ENCODE data around the gene MAGI2. TPM values are rescaled to one million over a fixed set of nuclear protein-coding genes. Genes with fewer than 3 reads are reported as not detected.

The MAGI2 gene
- total RNA-seq, 1 donor from 2014 or later = 64.2 TPM

DNA sequence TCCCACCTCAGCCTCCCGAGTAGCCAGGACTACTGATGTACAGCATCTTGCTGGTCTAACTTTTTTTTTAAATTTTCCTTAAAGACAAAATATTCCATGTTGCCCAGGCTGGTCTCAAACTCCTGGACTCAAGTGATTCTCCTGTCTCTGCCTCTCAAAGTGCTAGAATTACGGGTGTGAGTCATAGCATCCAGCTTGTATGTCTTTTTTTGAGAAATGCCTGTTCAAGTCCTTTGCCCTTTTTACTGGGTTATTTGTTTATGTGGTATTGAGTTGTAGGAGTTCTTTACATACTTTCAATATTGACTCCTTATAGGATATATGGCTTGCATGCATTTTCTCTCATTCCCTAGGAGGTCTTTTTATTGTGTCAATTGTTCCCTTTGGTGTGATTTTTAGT, 486.4 kb downstream of the MAGI2 start:
- H3K4me1 Mint-ChIP-seq (ENCODE audit: low read depth, unreplicated experiment) = peaks cover 5% of the 10 kb centered on the region
- no peak for DNase-seq
- no peaks in the 10 kb centered on the region for H3K36me3 Mint-ChIP-seq (ENCODE audit: unreplicated experiment)
- peaks cover 4% of the 10 kb centered on the region for H3K27me3 Mint-ChIP-seq (ENCODE audit: unreplicated experiment)
- H3K27ac Mint-ChIP-seq (ENCODE audit: unreplicated experiment) = no peak overlapping the region
- TF ChIP-seq, protein P1, sequence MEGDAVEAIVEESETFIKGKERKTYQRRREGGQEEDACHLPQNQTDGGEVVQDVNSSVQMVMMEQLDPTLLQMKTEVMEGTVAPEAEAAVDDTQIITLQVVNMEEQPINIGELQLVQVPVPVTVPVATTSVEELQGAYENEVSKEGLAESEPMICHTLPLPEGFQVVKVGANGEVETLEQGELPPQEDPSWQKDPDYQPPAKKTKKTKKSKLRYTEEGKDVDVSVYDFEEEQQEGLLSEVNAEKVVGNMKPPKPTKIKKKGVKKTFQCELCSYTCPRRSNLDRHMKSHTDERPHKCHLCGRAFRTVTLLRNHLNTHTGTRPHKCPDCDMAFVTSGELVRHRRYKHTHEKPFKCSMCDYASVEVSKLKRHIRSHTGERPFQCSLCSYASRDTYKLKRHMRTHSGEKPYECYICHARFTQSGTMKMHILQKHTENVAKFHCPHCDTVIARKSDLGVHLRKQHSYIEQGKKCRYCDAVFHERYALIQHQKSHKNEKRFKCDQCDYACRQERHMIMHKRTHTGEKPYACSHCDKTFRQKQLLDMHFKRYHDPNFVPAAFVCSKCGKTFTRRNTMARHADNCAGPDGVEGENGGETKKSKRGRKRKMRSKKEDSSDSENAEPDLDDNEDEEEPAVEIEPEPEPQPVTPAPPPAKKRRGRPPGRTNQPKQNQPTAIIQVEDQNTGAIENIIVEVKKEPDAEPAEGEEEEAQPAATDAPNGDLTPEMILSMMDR (IDR thresholded peaks at IDR 0.05; ENCODE audit: partially characterized antibody, unreplicated experiment) = no peak
- no peaks in the 10 kb centered on the region for H3K9me3 Mint-ChIP-seq (ENCODE audit: unreplicated experiment)
- no peak overlapping the region for H3K4me3 Mint-ChIP-seq (ENCODE audit: unreplicated experiment)

DNA sequence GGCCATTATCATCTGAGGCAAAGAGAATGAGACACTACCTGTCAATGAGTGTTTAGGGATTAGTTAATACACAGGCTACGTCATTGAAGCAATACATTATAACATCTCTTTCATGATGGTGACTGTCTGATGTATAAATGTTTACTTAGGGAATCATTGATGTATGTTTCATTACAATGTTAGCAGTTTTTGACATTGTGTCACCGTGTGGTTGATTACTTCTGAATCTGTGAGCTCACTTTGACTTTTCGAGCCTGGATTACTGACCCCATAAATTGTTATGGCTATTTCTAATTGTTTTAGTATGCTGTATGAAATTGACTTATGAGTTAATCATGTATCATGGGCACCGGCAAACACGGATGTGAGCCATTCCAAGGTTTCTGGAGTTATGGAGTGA, 494.0 kb downstream of the MAGI2 start:
- no peaks in the 10 kb centered on the region for H3K9me3 Mint-ChIP-seq (ENCODE audit: unreplicated experiment)
- no peak overlapping the region for H3K27ac Mint-ChIP-seq (ENCODE audit: unreplicated experiment)
- H3K27me3 Mint-ChIP-seq (ENCODE audit: unreplicated experiment) = no peaks in the 10 kb centered on the region
- no peaks in the 10 kb centered on the region for H3K36me3 Mint-ChIP-seq (ENCODE audit: unreplicated experiment)
- no peak for DNase-seq
- TF ChIP-seq, protein P1 (IDR thresholded peaks at IDR 0.05; ENCODE audit: partially characterized antibody, unreplicated experiment) = no peak
- no peak overlapping the region for H3K4me3 Mint-ChIP-seq (ENCODE audit: unreplicated experiment)
- peaks cover 3% of the 10 kb centered on the region for H3K4me1 Mint-ChIP-seq (ENCODE audit: low read depth, unreplicated experiment)

DNA sequence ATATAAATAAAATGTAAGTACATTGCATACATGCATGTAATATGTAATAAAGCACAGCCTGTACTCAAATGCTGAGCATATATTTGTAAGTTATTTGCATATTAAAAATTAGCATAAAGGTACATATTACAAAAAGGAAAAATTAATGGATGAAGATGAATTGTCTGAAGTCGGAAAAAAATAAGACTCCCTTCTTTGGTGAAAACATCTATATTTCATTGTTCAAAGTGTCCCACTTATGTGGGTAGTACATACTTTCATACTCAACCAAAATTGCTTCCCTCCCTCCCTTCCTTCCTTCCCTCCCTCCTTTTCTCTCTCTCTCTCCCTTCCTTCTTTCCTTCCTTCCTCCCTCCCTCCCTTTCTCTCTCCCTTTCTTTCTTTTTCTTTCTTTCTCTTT, 498.1 kb downstream of the MAGI2 start:
- no peak overlapping the region for H3K4me3 Mint-ChIP-seq (ENCODE audit: unreplicated experiment)
- no peak for DNase-seq
- H3K27ac Mint-ChIP-seq (ENCODE audit: unreplicated experiment) = no peak overlapping the region
- H3K36me3 Mint-ChIP-seq (ENCODE audit: unreplicated experiment) = no peaks in the 10 kb centered on the region
- peaks cover 12% of the 10 kb centered on the region for H3K4me1 Mint-ChIP-seq (ENCODE audit: low read depth, unreplicated experiment)
- H3K9me3 Mint-ChIP-seq (ENCODE audit: unreplicated experiment) = peaks cover 2% of the 10 kb centered on the region
- no peaks in the 10 kb centered on the region for H3K27me3 Mint-ChIP-seq (ENCODE audit: unreplicated experiment)
- TF ChIP-seq, protein P1 (IDR thresholded peaks at IDR 0.05; ENCODE audit: partially characterized antibody, unreplicated experiment) = no peak

DNA sequence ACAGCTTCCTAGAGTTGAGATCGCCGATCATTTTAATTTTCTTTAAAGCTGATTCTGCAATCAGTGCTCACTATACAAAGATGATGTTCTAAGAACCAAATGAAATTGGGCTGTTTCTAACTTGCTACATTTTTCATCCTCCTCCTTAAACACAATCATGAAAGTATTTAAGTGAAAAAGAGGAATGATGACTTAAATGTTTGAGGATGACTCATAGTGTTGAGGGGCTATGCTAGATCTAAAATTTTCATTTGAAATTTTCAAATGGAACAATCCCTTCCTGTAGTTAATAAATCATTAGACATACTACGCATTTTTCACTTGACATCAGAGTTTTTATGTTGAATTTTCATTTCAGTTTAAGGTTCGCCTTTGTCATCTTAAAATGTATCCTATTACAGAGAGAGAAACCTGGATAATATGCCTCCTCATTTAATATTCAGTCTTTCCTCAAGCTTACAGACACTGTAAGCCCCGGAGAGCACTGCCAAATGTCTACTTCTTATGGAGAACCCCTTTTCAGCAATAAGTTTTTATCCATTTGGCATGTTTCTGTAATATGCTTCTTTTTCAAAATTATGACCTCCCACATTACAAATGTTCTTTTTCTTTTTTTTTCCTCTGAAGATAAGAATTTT, 499.6 kb downstream of the MAGI2 start:
- H3K27me3 Mint-ChIP-seq (ENCODE audit: unreplicated experiment) = no peaks in the 10 kb centered on the region
- no peak overlapping the region for H3K27ac Mint-ChIP-seq (ENCODE audit: unreplicated experiment)
- TF ChIP-seq, protein P1 (IDR thresholded peaks at IDR 0.05; ENCODE audit: partially characterized antibody, unreplicated experiment) = no peak
- no peaks in the 10 kb centered on the region for H3K36me3 Mint-ChIP-seq (ENCODE audit: unreplicated experiment)
- H3K9me3 Mint-ChIP-seq (ENCODE audit: unreplicated experiment) = peaks cover 2% of the 10 kb centered on the region
- peaks cover 12% of the 10 kb centered on the region for H3K4me1 Mint-ChIP-seq (ENCODE audit: low read depth, unreplicated experiment)
- H3K4me3 Mint-ChIP-seq (ENCODE audit: unreplicated experiment) = no peak overlapping the region
- no peak for DNase-seq

DNA sequence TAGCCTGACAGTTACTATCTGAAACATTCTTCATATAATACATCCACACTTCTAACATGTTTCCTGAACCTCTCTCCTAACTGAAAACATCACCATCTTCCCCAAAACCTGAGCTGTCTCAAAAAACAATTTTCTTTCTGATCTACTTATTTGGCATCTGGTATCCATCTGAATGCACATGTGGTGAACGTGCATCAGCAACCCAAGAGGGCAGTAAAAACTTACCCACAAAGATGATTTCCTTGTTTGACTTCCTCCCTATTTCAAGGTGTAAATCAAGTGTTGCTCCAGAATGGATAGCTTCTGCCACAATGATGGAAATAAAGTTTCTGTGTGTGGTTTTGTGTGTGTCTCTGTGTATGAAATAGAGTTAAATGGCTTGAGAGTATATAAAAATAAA, 500.4 kb downstream of the MAGI2 start:
- Mint-ChIP-seq H3K4me3 (ENCODE audit: unreplicated experiment) (no peak overlapping the region), H3K27ac (ENCODE audit: unreplicated experiment) (no peak overlapping the region), H3K36me3 (ENCODE audit: unreplicated experiment) (no peaks in the 10 kb centered on the region), H3K27me3 (ENCODE audit: unreplicated experiment) (no peaks in the 10 kb centered on the region), H3K9me3 (ENCODE audit: unreplicated experiment) (peaks cover 2% of the 10 kb centered on the region), H3K4me1 (ENCODE audit: low read depth, unreplicated experiment) (peaks cover 12% of the 10 kb centered on the region)
- no peak for DNase-seq
- TF ChIP-seq, protein P1 (IDR thresholded peaks at IDR 0.05; ENCODE audit: partially characterized antibody, unreplicated experiment) = no peak

Measured in glutamatergic neuron (in vitro differentiated cells).